Thyroid gland (tissue), 4 donors: Measurements from ENCODE around the gene PAK4.

Experiments used
- POLR2A ChIP-seq, 2 donors: fragments of 450-650 bp; IDR thresholded peaks; one replicate each; pipeline ENCODE4 v1.6.1; 2017; ENCODE audit warnings: antibody characterized with exemption in 2 of 2, mild to moderate bottlenecking in 2 of 2, moderate library complexity in 1 of 2
- TF ChIP-seq, protein P1 (sequence below), 6 experiments: fragments of 200-600 bp in 3 of 6; fragments of 450-650 bp in 3 of 6; sonication (generic) in 3 of 6; IDR thresholded peaks; one replicate each; pipeline ENCODE4 v1.5.1; 2016 to 2019; ENCODE audit warnings: antibody characterized with exemption in 6 of 6, mild to moderate bottlenecking in 2 of 6, inconsistent platforms in 1 of 6, moderate library complexity in 1 of 6

DNA sequence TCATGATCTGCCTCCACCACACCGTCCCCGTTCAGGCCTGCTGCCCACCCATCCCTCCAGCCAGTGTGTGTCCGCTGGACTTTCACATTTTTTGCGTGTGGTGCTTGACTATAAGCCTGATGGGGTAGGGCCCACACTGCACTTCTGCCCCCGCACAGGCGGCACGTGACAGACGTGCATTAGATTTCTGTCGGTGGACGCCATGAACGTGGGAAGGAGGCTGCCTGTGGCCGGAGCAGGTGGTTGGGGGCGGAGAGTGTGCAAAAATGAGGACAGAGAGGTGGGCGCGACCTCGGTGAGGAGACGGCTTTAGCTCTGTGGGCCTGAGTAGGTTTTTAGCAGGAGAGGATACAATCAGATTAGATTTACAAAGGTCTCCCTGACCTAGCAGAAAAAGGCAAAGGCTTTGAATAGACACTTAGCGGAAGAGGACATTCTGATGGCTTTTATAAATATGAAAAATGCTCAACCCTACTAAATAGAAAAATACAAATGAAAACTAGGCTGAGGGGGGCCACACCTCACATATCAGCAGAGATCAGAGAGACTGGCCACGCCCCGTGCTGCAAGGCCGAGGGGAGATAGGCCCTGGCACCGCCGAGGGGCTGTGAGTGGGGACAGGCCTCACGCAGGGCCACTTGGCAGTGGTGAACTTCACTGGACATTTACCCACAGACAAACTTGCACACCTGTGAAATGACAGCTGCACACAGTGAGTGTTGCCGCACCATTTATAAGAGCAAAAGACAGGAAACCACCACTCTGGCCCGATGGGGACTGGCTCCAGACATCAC is 25.4 kb downstream of the PAK4 start:
- TF ChIP-seq, protein P1, sequence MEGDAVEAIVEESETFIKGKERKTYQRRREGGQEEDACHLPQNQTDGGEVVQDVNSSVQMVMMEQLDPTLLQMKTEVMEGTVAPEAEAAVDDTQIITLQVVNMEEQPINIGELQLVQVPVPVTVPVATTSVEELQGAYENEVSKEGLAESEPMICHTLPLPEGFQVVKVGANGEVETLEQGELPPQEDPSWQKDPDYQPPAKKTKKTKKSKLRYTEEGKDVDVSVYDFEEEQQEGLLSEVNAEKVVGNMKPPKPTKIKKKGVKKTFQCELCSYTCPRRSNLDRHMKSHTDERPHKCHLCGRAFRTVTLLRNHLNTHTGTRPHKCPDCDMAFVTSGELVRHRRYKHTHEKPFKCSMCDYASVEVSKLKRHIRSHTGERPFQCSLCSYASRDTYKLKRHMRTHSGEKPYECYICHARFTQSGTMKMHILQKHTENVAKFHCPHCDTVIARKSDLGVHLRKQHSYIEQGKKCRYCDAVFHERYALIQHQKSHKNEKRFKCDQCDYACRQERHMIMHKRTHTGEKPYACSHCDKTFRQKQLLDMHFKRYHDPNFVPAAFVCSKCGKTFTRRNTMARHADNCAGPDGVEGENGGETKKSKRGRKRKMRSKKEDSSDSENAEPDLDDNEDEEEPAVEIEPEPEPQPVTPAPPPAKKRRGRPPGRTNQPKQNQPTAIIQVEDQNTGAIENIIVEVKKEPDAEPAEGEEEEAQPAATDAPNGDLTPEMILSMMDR (IDR thresholded peaks at IDR 0.05) = no peak
- TF ChIP-seq POLR2A (IDR thresholded peaks at IDR 0.05) = no peak
